A549 treated with CORT108297 at 1 μM for 4 hours (cell line): ENCODE measurements around the gene NFKBIA. TPM values are rescaled to one million over a fixed set of nuclear protein-coding genes. Genes with fewer than 3 reads are reported as not detected.

ENCODE experiments used
- total RNA-seq: library from RNA; stranded (reverse); fragments of 200-300 nt; extraction: Qiagen RNA extraction; gene quantifications from 5 replicates; pipeline ENCODE4 v1.2.3, GENCODE V29; 2022

The NFKBIA gene
- total RNA-seq: 101 to 182 TPM (median 132 TPM) in 5 replicates

GRCh38 chr14:35404449-35405303 lies at the start of gene NFKBIA:
NFKBIA (minus strand) TSS chr14:35404749; CDS start chr14:35404644, 105 bp downstream.

Other genes starting within 250 kb of the NFKBIA start
- gene PSMA6, start 112.4 kb downstream of the NFKBIA start, total RNA-seq: 248 to 289 TPM (median 256 TPM) in 5 replicates
- 0.02 to 0.08 TPM (median 0.07 TPM) in 3 of 5 replicates, not detected in the others for gene INSM2, start 129.4 kb upstream of the NFKBIA start, total RNA-seq